Neuron (in vitro differentiated cells): ENCODE measurements around the gene OOSP4A.

Experiments
- H2AFZ ChIP-seq: one replicate; pipeline ENCODE4 v1.6.1; 2013; ENCODE audit warnings: low read depth, mild to moderate bottlenecking, inconsistent platforms, low read length, moderate library complexity
- H3K27me3 ChIP-seq: one replicate; pipeline ENCODE4 v1.6.1; 2013; ENCODE audit warnings: low read length; ENCODE audit not compliant: insufficient read depth
- H3K36me3 ChIP-seq: one replicate; pipeline ENCODE4 v1.6.1; 2013; ENCODE audit warnings: low read length; ENCODE audit not compliant: insufficient read depth
- H3K4me1 ChIP-seq: one replicate; pipeline ENCODE4 v1.6.1; 2013; ENCODE audit warnings: low read length; ENCODE audit not compliant: insufficient read depth
- H3K4me3 ChIP-seq: 2 replicates; pipeline ENCODE4 v1.5.1; 2013; ENCODE audit warnings: mild to moderate bottlenecking, low read length, moderate library complexity
- H3K9me3 ChIP-seq: one replicate; pipeline ENCODE4 v1.6.1; 2013; ENCODE audit warnings: low read length

Gene OOSP4A

GRCh38 chr11:59963733-59964132, at the start of gene OOSP4A:
Gene OOSP4A, plus strand, starts transcription at chr11:59964033. Its CDS starts 0 bp downstream, at chr11:59964033.
- Histone ChIP-seq H3K4me3 (no peak within 1 kb of the TSS), H3K4me1 (no peaks in the 10 kb centered on the region), H3K36me3 (no peaks in the 10 kb centered on the region), H3K27me3 (no peaks in the 10 kb centered on the region), H3K9me3 (no peaks in the 10 kb centered on the region), H2AFZ (no peak within 1 kb of the TSS)

GRCh38 chr11:59918480-59918879, 45.4 kb upstream of the OOSP4A start:
- Histone ChIP-seq H3K9me3 (no peaks in the 10 kb centered on the region), H3K4me3 (no peak overlapping the region), H3K4me1 (no peaks in the 10 kb centered on the region), H2AFZ (no peak overlapping the region), H3K36me3 (no peaks in the 10 kb centered on the region), H3K27me3 (no peaks in the 10 kb centered on the region)

- no peaks in the 10 kb centered on the region for H3K36me3 ChIP-seq
- no peaks in the 10 kb centered on the region for H3K4me1 ChIP-seq
- no peaks in the 10 kb centered on the region for H3K27me3 ChIP-seq
- no peak overlapping the region for H2AFZ ChIP-seq
- H3K9me3 ChIP-seq = no peaks in the 10 kb centered on the region
- H3K4me3 ChIP-seq = no peak overlapping the region
These were observed 44.7 kb upstream of the OOSP4A start for GRCh38 chr11:59918987-59919589.

- Histone ChIP-seq H3K27me3 (no peaks in the 10 kb centered on the region), H3K9me3 (no peaks in the 10 kb centered on the region), H2AFZ (no peak overlapping the region), H3K4me3 (no peak overlapping the region), H3K36me3 (no peaks in the 10 kb centered on the region), H3K4me1 (no peaks in the 10 kb centered on the region)
These were observed 40.0 kb upstream of the OOSP4A start for GRCh38 chr11:59923813-59924212.

GRCh38 chr11:59931688-59932087, 32.1 kb upstream of the OOSP4A start:
- no peaks in the 10 kb centered on the region for H3K9me3 ChIP-seq
- no peaks in the 10 kb centered on the region for H3K36me3 ChIP-seq
- H2AFZ ChIP-seq = no peak overlapping the region
- H3K27me3 ChIP-seq = no peaks in the 10 kb centered on the region
- no peaks in the 10 kb centered on the region for H3K4me1 ChIP-seq
- no peak overlapping the region for H3K4me3 ChIP-seq

GRCh38 chr11:59938132-59938531, 25.7 kb upstream of the OOSP4A start, which contains the start of gene OOSP1:
Gene OOSP1, plus strand, starts transcription at chr11:59938432. Its CDS starts 23 bp downstream, at chr11:59938455.
- Histone ChIP-seq H3K4me1 (no peaks in the 10 kb centered on the region), H3K27me3 (no peaks in the 10 kb centered on the region), H3K36me3 (no peaks in the 10 kb centered on the region), H2AFZ (no peak within 1 kb of the TSS), H3K4me3 (no peak within 1 kb of the TSS), H3K9me3 (no peaks in the 10 kb centered on the region)

GRCh38 chr11:59938718-59939117, 25.1 kb upstream of the OOSP4A start:
- H2AFZ ChIP-seq = no peak overlapping the region
- H3K4me3 ChIP-seq = no peak overlapping the region
- no peaks in the 10 kb centered on the region for H3K4me1 ChIP-seq
- H3K27me3 ChIP-seq = no peaks in the 10 kb centered on the region
- no peaks in the 10 kb centered on the region for H3K36me3 ChIP-seq
- no peaks in the 10 kb centered on the region for H3K9me3 ChIP-seq

GRCh38 chr11:59939482-59939881, 24.4 kb upstream of the OOSP4A start:
- H3K36me3 ChIP-seq = no peaks in the 10 kb centered on the region
- no peak overlapping the region for H2AFZ ChIP-seq
- H3K9me3 ChIP-seq = no peaks in the 10 kb centered on the region
- H3K4me1 ChIP-seq = no peaks in the 10 kb centered on the region
- H3K27me3 ChIP-seq = no peaks in the 10 kb centered on the region
- no peak overlapping the region for H3K4me3 ChIP-seq

GRCh38 chr11:59941091-59941490, 22.7 kb upstream of the OOSP4A start:
- Histone ChIP-seq H3K27me3 (no peaks in the 10 kb centered on the region), H3K4me3 (no peak overlapping the region), H3K4me1 (peaks cover 4% of the 10 kb centered on the region), H3K9me3 (no peaks in the 10 kb centered on the region), H3K36me3 (no peaks in the 10 kb centered on the region), H2AFZ (no peak overlapping the region)

GRCh38 chr11:59943997-59944714, 19.7 kb upstream of the OOSP4A start:
- H3K4me3 ChIP-seq = no peak overlapping the region

GRCh38 chr11:59944720-59945119, 19.1 kb upstream of the OOSP4A start:
- H3K36me3 ChIP-seq = no peaks in the 10 kb centered on the region
- H3K9me3 ChIP-seq = no peaks in the 10 kb centered on the region
- H3K27me3 ChIP-seq = no peaks in the 10 kb centered on the region
- peaks cover 4% of the 10 kb centered on the region for H3K4me1 ChIP-seq
- no peak overlapping the region for H3K4me3 ChIP-seq
- H2AFZ ChIP-seq = no peak overlapping the region

More at GRCh38 chr11:59943997-59944714, 19.7 kb upstream of the OOSP4A start:
- Histone ChIP-seq H3K36me3 (no peaks in the 10 kb centered on the region), H2AFZ (no peak overlapping the region), H3K9me3 (no peaks in the 10 kb centered on the region), H3K4me1 (peaks cover 4% of the 10 kb centered on the region), H3K27me3 (no peaks in the 10 kb centered on the region)

- H2AFZ ChIP-seq = no peak overlapping the region
- no peaks in the 10 kb centered on the region for H3K36me3 ChIP-seq
- H3K4me3 ChIP-seq = no peak overlapping the region
- H3K27me3 ChIP-seq = no peaks in the 10 kb centered on the region
- H3K4me1 ChIP-seq = no peaks in the 10 kb centered on the region
- H3K9me3 ChIP-seq = no peaks in the 10 kb centered on the region
These were observed 10.2 kb upstream of the OOSP4A start for GRCh38 chr11:59953463-59954218.

GRCh38 chr11:59954219-59954847, 9.5 kb upstream of the OOSP4A start:
- H3K27me3 ChIP-seq = no peaks in the 10 kb centered on the region
- H3K4me1 ChIP-seq = no peaks in the 10 kb centered on the region
- no peak overlapping the region for H2AFZ ChIP-seq
- H3K9me3 ChIP-seq = no peaks in the 10 kb centered on the region
- H3K36me3 ChIP-seq = no peaks in the 10 kb centered on the region
- H3K4me3 ChIP-seq = no peak overlapping the region
